HG03378 (cell line): ENCODE measurements around the gene PTPN11.
A peak's percentile ranks its signal among the peaks of the same experiment; 100 is the strongest.
"Not testable (repeated sequence)": the region's sequence is repeated elsewhere in the genome, so short reads cannot be mapped to it uniquely, and the experiment has no call there.

Experiments
- ATAC-seq: cut with Tn5 transposase; IDR thresholded peaks from one replicate; pipeline ENCODE4 v1.9.1; 2021; ENCODE audit warnings: mild to moderate bottlenecking, moderate library complexity; ENCODE audit not compliant: unreplicated experiment

PTPN11 gene

GRCh38 chr12:112447106-112447505 lies 28.4 kb downstream of the PTPN11 start:
- ATAC-seq = no peak

- not testable (repeated sequence) for ATAC-seq
These were observed 29.4 kb downstream of the PTPN11 start for GRCh38 chr12:112448165-112448564.

GRCh38 chr12:112450725-112451124 lies 32.0 kb downstream of the PTPN11 start:
- no peak for ATAC-seq

- ATAC-seq = no peak
These were observed 37.3 kb downstream of the PTPN11 start for GRCh38 chr12:112456029-112456428.

- ATAC-seq = not testable (repeated sequence)
These were observed 38.4 kb downstream of the PTPN11 start for GRCh38 chr12:112457142-112457541.

GRCh38 chr12:112458330-112458729 lies 39.6 kb downstream of the PTPN11 start:
- ATAC-seq = no peak

GRCh38 chr12:112458751-112459150 lies 40.0 kb downstream of the PTPN11 start:
- ATAC-seq = no peak

- peak; percentile 79 for ATAC-seq
These were observed 44.7 kb downstream of the PTPN11 start for GRCh38 chr12:112463478-112463877.

- no peak for ATAC-seq
These were observed 45.9 kb downstream of the PTPN11 start for GRCh38 chr12:112464605-112465004.

- ATAC-seq = no peak
These were observed 47.3 kb downstream of the PTPN11 start for GRCh38 chr12:112466011-112466422.

- no peak for ATAC-seq
These were observed 48.1 kb downstream of the PTPN11 start for GRCh38 chr12:112466835-112467234.

GRCh38 chr12:112468046-112468445 lies 49.3 kb downstream of the PTPN11 start:
- ATAC-seq = no peak

- ATAC-seq = no peak
These were observed 54.3 kb downstream of the PTPN11 start for GRCh38 chr12:112473056-112473455.

- ATAC-seq = no peak
These were observed 60.7 kb downstream of the PTPN11 start for GRCh38 chr12:112479413-112479812.

GRCh38 chr12:112480931-112481330 lies 62.2 kb downstream of the PTPN11 start:
- ATAC-seq = no peak

- no peak for ATAC-seq
These were observed 64.0 kb downstream of the PTPN11 start for GRCh38 chr12:112482733-112483132.

GRCh38 chr12:112486361-112486760 lies 67.6 kb downstream of the PTPN11 start:
- ATAC-seq = no peak

- no peak for ATAC-seq
These were observed 69.6 kb downstream of the PTPN11 start for GRCh38 chr12:112488257-112488876.

- no peak for ATAC-seq
These were observed 70.7 kb downstream of the PTPN11 start for GRCh38 chr12:112489456-112489855.

GRCh38 chr12:112496496-112496895 lies 77.7 kb downstream of the PTPN11 start:
- ATAC-seq = peak; percentile 91

- no peak for ATAC-seq
These were observed 79.8 kb downstream of the PTPN11 start for GRCh38 chr12:112498580-112498979.

- no peak for ATAC-seq
These were observed 84.8 kb downstream of the PTPN11 start for GRCh38 chr12:112503512-112503911.

GRCh38 chr12:112506513-112507166 lies 87.9 kb downstream of the PTPN11 start:
- ATAC-seq = no peak
